K562 (cell line): ENCODE measurements around the gene SLC7A6. TPM values are rescaled to one million over a fixed set of nuclear protein-coding genes. Genes with fewer than 3 reads are reported as not detected.

Experiments
- ARNT ChIP-seq, 2 experiments: fragments of 450-650 bp; IDR thresholded peaks; 2 replicates each; pipeline ENCODE4 v1.6.1; 2016; ENCODE audit warnings: mild to moderate bottlenecking in 1 of 2
- CAMTA2 ChIP-seq: fragments of 250-450 bp; sonication (Bioruptor Pico); conservative IDR thresholded peaks from 2 replicates; pipeline ENCODE4 v1.5.1; 2022
- CEBPB ChIP-seq: fragments of 450-650 bp; IDR thresholded peaks from 2 replicates; pipeline ENCODE4 v1.6.1; 2016; ENCODE audit warnings: missing genetic modification characterization, missing compliant biosample characterization
- CHD7 ChIP-seq: fragments of 200-600 bp; sonication (generic); IDR thresholded peaks from one replicate; pipeline ENCODE4 v1.6.1; 2012; ENCODE audit warnings: mild to moderate bottlenecking, low read depth, low read length, inconsistent platforms
- ETV1 ChIP-seq: fragments of 450-650 bp; conservative IDR thresholded peaks from 2 replicates; pipeline ENCODE4 v1.6.1; 2016; ENCODE audit warnings: missing genetic modification characterization, control low read depth, low read depth, missing compliant biosample characterization
- HMBOX1 ChIP-seq: sonication (generic); IDR thresholded peaks from 2 replicates; pipeline ENCODE4 v1.6.1; 2016
- HNRNPK ChIP-seq: fragments of 200-400 bp; formaldehyde crosslinking; IDR thresholded peaks from one replicate; pipeline ENCODE4 v1.6.1; 2018; ENCODE audit warnings: mild to moderate bottlenecking, low read depth, low read length; ENCODE audit not compliant: poor library complexity, severe bottlenecking
- LCOR ChIP-seq: sonication (generic); formaldehyde crosslinking; IDR thresholded peaks from 2 replicates; pipeline ENCODE4 v1.8.0; 2022; ENCODE audit warnings: mild to moderate bottlenecking, missing genetic modification reagents
- SMARCA4 ChIP-seq: fragments of 450-650 bp; IDR thresholded peaks from 2 replicates; pipeline ENCODE4 v1.6.1; 2016
- SMARCA5 ChIP-seq: fragments of 450-650 bp; IDR thresholded peaks from 2 replicates; pipeline ENCODE4 v1.6.1; 2016
- ZBTB2 ChIP-seq: fragments of 450-650 bp; IDR thresholded peaks from 2 replicates; pipeline ENCODE4 v1.6.1; 2016; ENCODE audit warnings: antibody characterized with exemption
- ZNF644 ChIP-seq: fragments of 200-800 bp; sonication (Bioruptor generic); IDR thresholded peaks from 2 replicates; pipeline ENCODE4 v1.6.1; 2016; ENCODE audit warnings: low read depth, missing genetic modification characterization, missing compliant biosample characterization
- polyA plus RNA-seq, 8 experiments: library from polyadenylated mRNA; depleted of rRNA in 4 of 8; stranded (reverse) in 5 of 8; unstranded in 3 of 8; fragments of >200 nt; fragmentation: Nextera tagmentation in 2 of 8; fragmentation: Illumina TruSeq in 1 of 8; extraction: Ambion mirVana in 2 of 8; extraction: Trizol in 1 of 8; gene quantifications; 2 replicates each; pipeline versions ENCODE4 v1.2.1 to v1.2.3, GENCODE V29; 2011 to 2014; ENCODE audit warnings: inconsistent platforms in 1 of 8, missing spikeins in 1 of 8
- total RNA-seq, 7 experiments: library from RNA; depleted of rRNA in 6 of 7; stranded (reverse); fragments of >200 nt in 6 of 7; fragmentation: Illumina TruSeq in 2 of 7; extraction: Trizol in 2 of 7; gene quantifications; 2 replicates each; pipeline versions ENCODE4 v1.2.1 to v1.2.3, GENCODE V29; 2011 to 2021; ENCODE audit warnings: low replicate concordance in 1 of 7
- TF ChIP-seq, protein P1 (sequence below): fragments of 200-800 bp; sonication (Bioruptor generic); IDR thresholded peaks from 2 replicates; pipeline ENCODE4 v1.6.1; 2017; ENCODE audit warnings: missing genetic modification characterization, missing compliant biosample characterization

The SLC7A6 gene
- total and polyA plus RNA-seq, 9 of the 15 experiments (the other 6 are each of a cell fraction or from before 2014, with no cell fraction given) = 12.6 to 60.1 (median 29.8) TPM

- peak; percentile 52; the same call in 1 of the 2 replicates for TF ChIP-seq ZBTB2
- TF ChIP-seq SMARCA4 = 0 out of 2 replicates have a peak, but pooled peaks have one; percentile 19
- no peak for TF ChIP-seq SMARCA5
- TF ChIP-seq, protein P1, sequence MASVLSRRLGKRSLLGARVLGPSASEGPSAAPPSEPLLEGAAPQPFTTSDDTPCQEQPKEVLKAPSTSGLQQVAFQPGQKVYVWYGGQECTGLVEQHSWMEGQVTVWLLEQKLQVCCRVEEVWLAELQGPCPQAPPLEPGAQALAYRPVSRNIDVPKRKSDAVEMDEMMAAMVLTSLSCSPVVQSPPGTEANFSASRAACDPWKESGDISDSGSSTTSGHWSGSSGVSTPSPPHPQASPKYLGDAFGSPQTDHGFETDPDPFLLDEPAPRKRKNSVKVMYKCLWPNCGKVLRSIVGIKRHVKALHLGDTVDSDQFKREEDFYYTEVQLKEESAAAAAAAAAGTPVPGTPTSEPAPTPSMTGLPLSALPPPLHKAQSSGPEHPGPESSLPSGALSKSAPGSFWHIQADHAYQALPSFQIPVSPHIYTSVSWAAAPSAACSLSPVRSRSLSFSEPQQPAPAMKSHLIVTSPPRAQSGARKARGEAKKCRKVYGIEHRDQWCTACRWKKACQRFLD (CRISPR knock-in tag) = no peak; the same call in 1 of the 2 replicates
- TF ChIP-seq HMBOX1 = no peak
- peak; percentile 91 for TF ChIP-seq LCOR (CRISPR knock-in tag)
- no peak for TF ChIP-seq ZNF644 (tag)
- no peak for TF ChIP-seq CHD7
- peak in 1 of 2 experiments; percentile 72; a peak in 2 of 4 replicates for TF ChIP-seq ARNT (IDR thresholded peaks at IDR 0.05)
- peak; percentile 72 for TF ChIP-seq ETV1 (tag)
- no peak for TF ChIP-seq HNRNPK
- no peak for TF ChIP-seq CAMTA2 (CRISPR knock-in tag)
- no peak for TF ChIP-seq CEBPB
These were observed 46.6 kb downstream of the SLC7A6 start, which contains the start of the genes PRMT7 and SLC7A6OS (continued) for GRCh38 chr16:68310774-68311511.
